HEK293 (cell line): Measurements from ENCODE around the gene RASSF8.
A peak's percentile ranks its signal among the peaks of the same experiment; 100 is the strongest.

Source experiments
- KLF10 ChIP-seq: fragments of 450-650 bp; IDR thresholded peaks from 2 replicates; pipeline ENCODE4 v1.5.1; 2018; ENCODE audit warnings: missing biosample characterization, mild to moderate bottlenecking, missing genetic modification characterization
- SCRT1 ChIP-seq: fragments of 450-650 bp; formaldehyde crosslinking; IDR thresholded peaks from 2 replicates; pipeline ENCODE4 v1.5.1; 2016; ENCODE audit warnings: missing biosample characterization, missing genetic modification characterization, borderline replicate concordance
- SETDB1 ChIP-seq: IDR thresholded peaks from one replicate; pipeline ENCODE4 v1.6.1; 2017; ENCODE audit warnings: mild to moderate bottlenecking, low read length, moderate library complexity, mixed read lengths; ENCODE audit not compliant: insufficient read length
- SP2 ChIP-seq: fragments of 450-650 bp; formaldehyde crosslinking; IDR thresholded peaks from 2 replicates; pipeline ENCODE4 v1.5.1; 2016; ENCODE audit warnings: missing biosample characterization, missing genetic modification characterization
- SP3 ChIP-seq: fragments of 450-650 bp; formaldehyde crosslinking; IDR thresholded peaks from 2 replicates; pipeline ENCODE4 v1.5.1; 2016; ENCODE audit warnings: missing biosample characterization, missing genetic modification characterization
- WT1 ChIP-seq: fragments of 450-650 bp; formaldehyde crosslinking; IDR thresholded peaks from 2 replicates; pipeline ENCODE4 v1.5.1; 2016; ENCODE audit warnings: missing biosample characterization, missing genetic modification characterization
- ZBTB20 ChIP-seq: fragments of 450-650 bp; formaldehyde crosslinking; IDR thresholded peaks from 2 replicates; pipeline ENCODE4 v1.5.1; 2016; ENCODE audit warnings: missing biosample characterization, missing genetic modification characterization
- ZFHX2 ChIP-seq: fragments of 450-650 bp; formaldehyde crosslinking; conservative IDR thresholded peaks from 2 replicates; pipeline ENCODE4 v1.5.1; 2016; ENCODE audit warnings: missing biosample characterization, missing genetic modification characterization
- ZNF10 ChIP-seq: fragments of 450-650 bp; formaldehyde crosslinking; IDR thresholded peaks from 2 replicates; pipeline ENCODE4 v1.5.1; 2017; ENCODE audit warnings: missing biosample characterization, missing genetic modification characterization
- ZNF133 ChIP-seq: fragments of 450-650 bp; formaldehyde crosslinking; IDR thresholded peaks from 2 replicates; pipeline ENCODE4 v1.5.1; 2016; ENCODE audit warnings: missing biosample characterization, missing genetic modification characterization
- ZNF266 ChIP-seq: fragments of 450-650 bp; formaldehyde crosslinking; IDR thresholded peaks from 2 replicates; pipeline ENCODE4 v1.5.1; 2016; ENCODE audit warnings: missing biosample characterization, missing genetic modification characterization, low read depth
- ZNF302 ChIP-seq: fragments of 450-650 bp; formaldehyde crosslinking; IDR thresholded peaks from 2 replicates; pipeline ENCODE4 v1.5.1; 2016; ENCODE audit warnings: missing biosample characterization, missing genetic modification characterization, low read depth
- ZNF324 ChIP-seq: fragments of 450-650 bp; formaldehyde crosslinking; IDR thresholded peaks from 2 replicates; pipeline ENCODE4 v1.5.1; 2016; ENCODE audit warnings: missing biosample characterization, missing genetic modification characterization
- ZNF350 ChIP-seq: fragments of 450-650 bp; formaldehyde crosslinking; IDR thresholded peaks from 2 replicates; pipeline ENCODE4 v1.5.0; 2017; ENCODE audit warnings: missing biosample characterization, mild to moderate bottlenecking, missing genetic modification characterization
- ZNF354C ChIP-seq: fragments of 450-650 bp; formaldehyde crosslinking; IDR thresholded peaks from 2 replicates; pipeline ENCODE4 v1.5.1; 2016; ENCODE audit warnings: missing biosample characterization, missing genetic modification characterization, low read depth, borderline replicate concordance
- ZNF404 ChIP-seq: fragments of 450-650 bp; formaldehyde crosslinking; IDR thresholded peaks from 2 replicates; pipeline ENCODE4 v1.5.1; 2017; ENCODE audit warnings: missing biosample characterization, missing genetic modification characterization
- ZNF416 ChIP-seq: fragments of 450-650 bp; formaldehyde crosslinking; IDR thresholded peaks from 2 replicates; pipeline ENCODE4 v1.5.1; 2016; ENCODE audit warnings: missing biosample characterization, missing genetic modification characterization
- ZNF423 ChIP-seq: fragments of 450-650 bp; formaldehyde crosslinking; IDR thresholded peaks from 2 replicates; pipeline ENCODE4 v1.5.1; 2016; ENCODE audit warnings: missing biosample characterization, missing genetic modification characterization
- ZNF48 ChIP-seq: fragments of 450-650 bp; formaldehyde crosslinking; IDR thresholded peaks from 2 replicates; pipeline ENCODE4 v1.5.1; 2016; ENCODE audit warnings: missing biosample characterization, missing genetic modification characterization
- ZNF530 ChIP-seq: fragments of 450-650 bp; formaldehyde crosslinking; IDR thresholded peaks from 2 replicates; pipeline ENCODE4 v1.5.1; 2016; ENCODE audit warnings: low read depth, missing biosample characterization, missing genetic modification characterization
- ZNF544 ChIP-seq: fragments of 450-650 bp; formaldehyde crosslinking; IDR thresholded peaks from 2 replicates; pipeline ENCODE4 v1.5.0; 2017; ENCODE audit warnings: missing biosample characterization, missing genetic modification characterization
- ZNF549 ChIP-seq: fragments of 450-650 bp; IDR thresholded peaks from 2 replicates; pipeline ENCODE4 v1.5.1; 2018; ENCODE audit warnings: missing biosample characterization, missing genetic modification characterization, mild to moderate bottlenecking, inconsistent platforms, moderate library complexity
- ZNF585B ChIP-seq: fragments of 450-650 bp; formaldehyde crosslinking; IDR thresholded peaks from 2 replicates; pipeline ENCODE4 v1.5.1; 2016; ENCODE audit warnings: missing biosample characterization, missing genetic modification characterization
- ZNF624 ChIP-seq: fragments of 450-650 bp; formaldehyde crosslinking; IDR thresholded peaks from 2 replicates; pipeline ENCODE4 v1.5.1; 2017; ENCODE audit warnings: missing biosample characterization, missing genetic modification characterization
- ZNF626 ChIP-seq: fragments of 450-650 bp; sonication (Bioruptor Pico); formaldehyde crosslinking; IDR thresholded peaks from 2 replicates; pipeline ENCODE4 v1.5.1; 2018; ENCODE audit warnings: missing biosample characterization, missing genetic modification characterization, inconsistent platforms
- ZSCAN16 ChIP-seq: fragments of 450-650 bp; formaldehyde crosslinking; IDR thresholded peaks from 2 replicates; pipeline ENCODE4 v1.5.1; 2016; ENCODE audit warnings: missing biosample characterization, missing genetic modification characterization
- TF ChIP-seq, protein P1 (sequence below): fragments of 450-650 bp; formaldehyde crosslinking; IDR thresholded peaks from 2 replicates; pipeline ENCODE4 v1.5.1; 2017; ENCODE audit warnings: missing biosample characterization, missing genetic modification characterization
- TF ChIP-seq, protein P2 (sequence below): fragments of 450-650 bp; formaldehyde crosslinking; IDR thresholded peaks from 2 replicates; pipeline ENCODE4 v1.5.1; 2017; ENCODE audit warnings: missing biosample characterization, missing genetic modification characterization
- TF ChIP-seq, protein P3 (sequence below): fragments of 450-650 bp; formaldehyde crosslinking; IDR thresholded peaks from 2 replicates; pipeline ENCODE4 v1.5.1; 2016; ENCODE audit warnings: missing biosample characterization, missing genetic modification characterization
- TF ChIP-seq, protein P4 (sequence below): sonication (generic); formaldehyde crosslinking; IDR thresholded peaks from 2 replicates; pipeline ENCODE4 v1.8.1; 2022; ENCODE audit warnings: mild to moderate bottlenecking, moderate library complexity, missing genetic modification reagents
- TF ChIP-seq, protein P5 (sequence below): fragments of 450-650 bp; formaldehyde crosslinking; IDR thresholded peaks from 2 replicates; pipeline ENCODE4 v1.5.1; 2016; ENCODE audit warnings: missing biosample characterization, missing genetic modification characterization
- TF ChIP-seq, protein P6 (sequence below): fragments of 450-650 bp; formaldehyde crosslinking; IDR thresholded peaks from 2 replicates; pipeline ENCODE4 v1.5.1; 2017; ENCODE audit warnings: missing biosample characterization, missing genetic modification characterization

Gene RASSF8

DNA sequence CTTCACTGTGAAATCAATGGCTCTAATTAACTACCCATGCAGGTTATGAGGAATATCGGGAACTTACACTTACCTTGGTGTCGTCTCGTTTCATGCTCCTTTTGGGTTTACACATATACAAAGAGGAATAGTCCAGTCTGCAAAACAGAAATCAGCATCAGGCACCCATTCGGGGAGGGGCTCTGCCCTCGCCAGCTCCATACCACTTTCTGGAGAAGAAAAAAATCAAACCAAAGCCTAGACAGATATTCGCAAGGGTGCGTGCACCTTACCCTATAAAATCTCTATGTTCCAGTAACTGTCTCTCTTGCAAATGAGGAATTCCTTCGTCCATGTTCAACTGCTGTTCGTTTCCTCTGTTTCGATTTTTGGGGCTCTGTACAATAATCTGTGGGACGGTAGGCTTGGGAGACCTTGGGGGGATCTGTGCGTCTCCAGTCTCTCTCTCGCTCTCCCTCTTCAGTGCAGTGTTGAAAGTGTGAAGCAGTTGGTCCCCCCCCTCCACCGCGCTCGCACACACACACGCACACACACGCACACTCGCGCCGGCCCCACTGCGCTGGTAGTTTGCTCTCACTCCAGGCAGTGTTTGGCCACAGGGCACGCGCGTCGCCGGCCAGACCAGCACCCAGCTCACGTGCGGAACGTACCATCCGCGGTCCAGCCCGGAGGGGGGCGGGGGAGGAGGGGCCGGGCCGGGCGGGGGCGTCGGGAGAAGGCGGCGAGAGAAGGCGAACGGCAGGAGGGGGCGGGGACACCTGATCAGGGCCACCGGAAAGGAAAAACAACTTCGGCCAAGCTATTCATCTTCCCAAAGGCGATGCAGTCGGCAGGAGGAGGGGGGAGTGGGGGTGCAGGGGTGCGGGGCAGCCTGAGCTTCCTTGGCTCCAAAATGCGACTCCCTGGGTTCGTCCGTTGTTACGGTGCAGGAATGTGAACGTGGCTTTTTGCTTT lies 166.2 kb downstream of the RASSF8 start, which contains the start of gene BHLHE41 (continued):
- TF ChIP-seq ZNF133 (tag by site-specific recombination) = no peak
- TF ChIP-seq ZBTB20 (tag by site-specific recombination) = peak; percentile 41
- no peak for TF ChIP-seq ZNF404 (tag by site-specific recombination)
- TF ChIP-seq, protein P1, sequence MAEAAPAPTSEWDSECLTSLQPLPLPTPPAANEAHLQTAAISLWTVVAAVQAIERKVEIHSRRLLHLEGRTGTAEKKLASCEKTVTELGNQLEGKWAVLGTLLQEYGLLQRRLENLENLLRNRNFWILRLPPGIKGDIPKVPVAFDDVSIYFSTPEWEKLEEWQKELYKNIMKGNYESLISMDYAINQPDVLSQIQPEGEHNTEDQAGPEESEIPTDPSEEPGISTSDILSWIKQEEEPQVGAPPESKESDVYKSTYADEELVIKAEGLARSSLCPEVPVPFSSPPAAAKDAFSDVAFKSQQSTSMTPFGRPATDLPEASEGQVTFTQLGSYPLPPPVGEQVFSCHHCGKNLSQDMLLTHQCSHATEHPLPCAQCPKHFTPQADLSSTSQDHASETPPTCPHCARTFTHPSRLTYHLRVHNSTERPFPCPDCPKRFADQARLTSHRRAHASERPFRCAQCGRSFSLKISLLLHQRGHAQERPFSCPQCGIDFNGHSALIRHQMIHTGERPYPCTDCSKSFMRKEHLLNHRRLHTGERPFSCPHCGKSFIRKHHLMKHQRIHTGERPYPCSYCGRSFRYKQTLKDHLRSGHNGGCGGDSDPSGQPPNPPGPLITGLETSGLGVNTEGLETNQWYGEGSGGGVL (tag by site-specific recombination) = peak; percentile 92
- TF ChIP-seq ZNF324 (tag by site-specific recombination) = no peak
- no peak for TF ChIP-seq ZNF585B
- TF ChIP-seq ZFHX2 (tag by site-specific recombination) = peak; percentile 75
- TF ChIP-seq ZSCAN16 (tag by site-specific recombination) = no peak
- TF ChIP-seq, protein P2, sequence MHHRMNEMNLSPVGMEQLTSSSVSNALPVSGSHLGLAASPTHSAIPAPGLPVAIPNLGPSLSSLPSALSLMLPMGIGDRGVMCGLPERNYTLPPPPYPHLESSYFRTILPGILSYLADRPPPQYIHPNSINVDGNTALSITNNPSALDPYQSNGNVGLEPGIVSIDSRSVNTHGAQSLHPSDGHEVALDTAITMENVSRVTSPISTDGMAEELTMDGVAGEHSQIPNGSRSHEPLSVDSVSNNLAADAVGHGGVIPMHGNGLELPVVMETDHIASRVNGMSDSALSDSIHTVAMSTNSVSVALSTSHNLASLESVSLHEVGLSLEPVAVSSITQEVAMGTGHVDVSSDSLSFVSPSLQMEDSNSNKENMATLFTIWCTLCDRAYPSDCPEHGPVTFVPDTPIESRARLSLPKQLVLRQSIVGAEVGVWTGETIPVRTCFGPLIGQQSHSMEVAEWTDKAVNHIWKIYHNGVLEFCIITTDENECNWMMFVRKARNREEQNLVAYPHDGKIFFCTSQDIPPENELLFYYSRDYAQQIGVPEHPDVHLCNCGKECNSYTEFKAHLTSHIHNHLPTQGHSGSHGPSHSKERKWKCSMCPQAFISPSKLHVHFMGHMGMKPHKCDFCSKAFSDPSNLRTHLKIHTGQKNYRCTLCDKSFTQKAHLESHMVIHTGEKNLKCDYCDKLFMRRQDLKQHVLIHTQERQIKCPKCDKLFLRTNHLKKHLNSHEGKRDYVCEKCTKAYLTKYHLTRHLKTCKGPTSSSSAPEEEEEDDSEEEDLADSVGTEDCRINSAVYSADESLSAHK (tag by site-specific recombination) = peak; percentile 61; the same call in 1 of the 2 replicates
- peak; percentile 66; the same call in 1 of the 2 replicates for TF ChIP-seq ZNF423
- TF ChIP-seq, protein P3, sequence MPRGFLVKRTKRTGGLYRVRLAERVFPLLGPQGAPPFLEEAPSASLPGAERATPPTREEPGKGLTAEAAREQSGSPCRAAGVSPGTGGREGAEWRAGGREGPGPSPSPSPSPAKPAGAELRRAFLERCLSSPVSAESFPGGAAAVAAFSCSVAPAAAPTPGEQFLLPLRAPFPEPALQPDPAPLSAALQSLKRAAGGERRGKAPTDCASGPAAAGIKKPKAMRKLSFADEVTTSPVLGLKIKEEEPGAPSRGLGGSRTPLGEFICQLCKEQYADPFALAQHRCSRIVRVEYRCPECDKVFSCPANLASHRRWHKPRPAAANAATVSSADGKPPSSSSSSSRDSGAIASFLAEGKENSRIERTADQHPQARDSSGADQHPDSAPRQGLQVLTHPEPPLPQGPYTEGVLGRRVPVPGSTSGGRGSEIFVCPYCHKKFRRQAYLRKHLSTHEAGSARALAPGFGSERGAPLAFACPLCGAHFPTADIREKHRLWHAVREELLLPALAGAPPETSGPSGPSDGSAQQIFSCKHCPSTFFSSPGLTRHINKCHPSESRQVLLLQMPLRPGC = no peak
- peak; percentile 60; the same call in 1 of the 2 replicates for TF ChIP-seq SP3 (tag by site-specific recombination)
- peak; percentile 51 for TF ChIP-seq WT1
- TF ChIP-seq KLF10 = no peak
- no peak for TF ChIP-seq ZNF549 (tag by site-specific recombination)
- no peak for TF ChIP-seq ZNF544 (tag by site-specific recombination)
- TF ChIP-seq ZNF354C = no peak
- TF ChIP-seq ZNF266 (tag by site-specific recombination) = no peak
- TF ChIP-seq, protein P4, sequence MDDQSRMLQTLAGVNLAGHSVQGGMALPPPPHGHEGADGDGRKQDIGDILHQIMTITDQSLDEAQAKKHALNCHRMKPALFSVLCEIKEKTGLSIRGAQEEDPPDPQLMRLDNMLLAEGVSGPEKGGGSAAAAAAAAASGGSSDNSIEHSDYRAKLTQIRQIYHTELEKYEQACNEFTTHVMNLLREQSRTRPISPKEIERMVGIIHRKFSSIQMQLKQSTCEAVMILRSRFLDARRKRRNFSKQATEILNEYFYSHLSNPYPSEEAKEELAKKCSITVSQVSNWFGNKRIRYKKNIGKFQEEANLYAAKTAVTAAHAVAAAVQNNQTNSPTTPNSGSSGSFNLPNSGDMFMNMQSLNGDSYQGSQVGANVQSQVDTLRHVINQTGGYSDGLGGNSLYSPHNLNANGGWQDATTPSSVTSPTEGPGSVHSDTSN (CRISPR knock-in tag) = no peak
- TF ChIP-seq, protein P5, sequence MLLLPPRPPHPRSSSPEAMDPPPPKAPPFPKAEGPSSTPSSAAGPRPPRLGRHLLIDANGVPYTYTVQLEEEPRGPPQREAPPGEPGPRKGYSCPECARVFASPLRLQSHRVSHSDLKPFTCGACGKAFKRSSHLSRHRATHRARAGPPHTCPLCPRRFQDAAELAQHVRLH = no peak
- TF ChIP-seq ZNF530 = no peak
- TF ChIP-seq SETDB1 = no peak
- TF ChIP-seq ZNF48 (tag by site-specific recombination) = no peak
- no peak for TF ChIP-seq ZNF10
- TF ChIP-seq ZNF626 = no peak
- TF ChIP-seq, protein P6, sequence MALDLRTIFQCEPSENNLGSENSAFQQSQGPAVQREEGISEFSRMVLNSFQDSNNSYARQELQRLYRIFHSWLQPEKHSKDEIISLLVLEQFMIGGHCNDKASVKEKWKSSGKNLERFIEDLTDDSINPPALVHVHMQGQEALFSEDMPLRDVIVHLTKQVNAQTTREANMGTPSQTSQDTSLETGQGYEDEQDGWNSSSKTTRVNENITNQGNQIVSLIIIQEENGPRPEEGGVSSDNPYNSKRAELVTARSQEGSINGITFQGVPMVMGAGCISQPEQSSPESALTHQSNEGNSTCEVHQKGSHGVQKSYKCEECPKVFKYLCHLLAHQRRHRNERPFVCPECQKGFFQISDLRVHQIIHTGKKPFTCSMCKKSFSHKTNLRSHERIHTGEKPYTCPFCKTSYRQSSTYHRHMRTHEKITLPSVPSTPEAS (tag by site-specific recombination) = peak; percentile 96
- no peak for TF ChIP-seq ZNF350 (tag by site-specific recombination)
- TF ChIP-seq SCRT1 (tag by site-specific recombination) = no peak
- no peak for TF ChIP-seq ZNF624
- peak; percentile 61 for TF ChIP-seq SP2
- no peak for TF ChIP-seq ZNF416 (tag by site-specific recombination)
- TF ChIP-seq ZNF302 = no peak
